Fibroblast of lung (primary cell): Measurements from ENCODE around the gene ZBED5.

ENCODE experiments used
- CTCF ChIP-seq, 2 donors: IDR thresholded peaks in 1 of 2; conservative IDR thresholded peaks in 1 of 2; 1 replicate in 1 of 2; 2 replicates in 1 of 2; pipeline ENCODE4 v1.5.1; 2011 to 2012; ENCODE audit warnings: low read length in 2 of 2, control low read depth in 1 of 2, inconsistent platforms in 1 of 2, low read depth in 1 of 2, mild to moderate bottlenecking in 1 of 2
- EZH2 ChIP-seq: IDR thresholded peaks from 2 replicates; pipeline ENCODE4 v1.5.1; 2012; ENCODE audit warnings: low read length, control low read depth, mild to moderate bottlenecking; ENCODE audit errors: missing control alignments

GRCh38 chr11:10894666-10895065 is 36.8 kb upstream of the ZBED5 start:
- no peak for TF ChIP-seq CTCF (conservative IDR thresholded peaks at IDR 0.05 in 1 of 2, IDR thresholded peaks at IDR 0.05 in 1 of 2; ENCODE audit: low read depth in 1 of 2, low read length in 2 of 2)
- no peak for TF ChIP-seq EZH2
